GM18505 (cell line): Measurements from ENCODE around the gene ARHGAP24.
"Not testable (repeated sequence)": the region's sequence is repeated elsewhere in the genome, so short reads cannot be mapped to it uniquely, and the experiment has no call there.

Experiments used
- ATAC-seq: cut with Tn5 transposase; IDR thresholded peaks from one replicate; pipeline ENCODE4 v1.9.1; 2021; ENCODE audit not compliant: unreplicated experiment
- POLR2A ChIP-seq: IDR thresholded peaks from 4 replicates; pipeline ENCODE4 v1.6.1; 2011; ENCODE audit warnings: borderline replicate concordance; ENCODE audit not compliant: insufficient read depth, insufficient read length; ENCODE audit errors: extremely low read depth

ARHGAP24 gene

GRCh38 chr4:85803856-85804255 lies 328.9 kb downstream of the ARHGAP24 start:
- TF ChIP-seq POLR2A: no peak
- no peak for ATAC-seq

- no peak for ATAC-seq
- no peak for TF ChIP-seq POLR2A
These were observed 330.9 kb downstream of the ARHGAP24 start for GRCh38 chr4:85805891-85806290.

- TF ChIP-seq POLR2A: no peak
- ATAC-seq: no peak
These were observed 331.4 kb downstream of the ARHGAP24 start for GRCh38 chr4:85806334-85806733.

- no peak for TF ChIP-seq POLR2A
- no peak for ATAC-seq
These were observed 332.4 kb downstream of the ARHGAP24 start for GRCh38 chr4:85807247-85807950.

DNA sequence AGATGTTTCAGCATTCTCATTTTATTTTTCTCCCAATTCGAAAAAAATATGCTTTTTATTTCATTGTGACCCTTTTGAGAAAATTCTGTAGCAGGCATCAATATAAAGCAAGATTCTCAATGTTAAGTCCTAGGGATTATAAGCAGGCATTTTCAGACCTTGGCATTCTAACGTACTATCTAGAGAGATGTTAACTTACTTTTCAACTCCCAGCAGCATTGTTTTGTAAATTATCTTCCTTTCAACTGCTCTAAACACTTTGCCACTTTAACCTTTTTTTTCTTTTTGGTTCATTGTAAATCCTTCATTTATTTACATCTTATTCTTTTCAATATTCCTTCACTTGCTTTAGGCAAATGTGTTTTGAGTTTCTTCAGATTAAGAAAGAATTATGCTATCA lies 333.2 kb downstream of the ARHGAP24 start:
- no peak for TF ChIP-seq POLR2A
- no peak for ATAC-seq

GRCh38 chr4:85808864-85809263 lies 333.9 kb downstream of the ARHGAP24 start:
- ATAC-seq: no peak
- no peak for TF ChIP-seq POLR2A

DNA sequence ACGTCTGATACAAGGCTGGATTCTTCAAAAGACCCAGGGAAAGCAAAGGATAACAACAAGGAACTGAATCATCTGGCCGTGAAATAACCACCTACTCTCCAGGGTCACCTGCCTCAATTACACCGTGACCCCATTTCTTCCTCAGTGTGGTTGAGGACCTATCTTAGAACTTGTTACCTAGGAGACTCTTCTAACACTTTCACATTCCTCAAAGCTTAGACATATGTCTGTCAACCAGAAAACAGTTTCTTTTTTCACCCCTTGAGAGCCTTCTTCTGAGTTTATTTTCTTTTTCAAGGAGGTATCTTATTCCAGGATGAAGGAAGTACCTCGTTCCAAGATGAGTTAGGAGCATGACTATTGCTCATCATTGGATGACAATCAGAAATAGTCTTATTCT lies 337.8 kb downstream of the ARHGAP24 start:
- no peak for TF ChIP-seq POLR2A
- ATAC-seq: no peak

- TF ChIP-seq POLR2A: no peak
- ATAC-seq: no peak
These were observed 341.0 kb downstream of the ARHGAP24 start for GRCh38 chr4:85815796-85816459.

DNA sequence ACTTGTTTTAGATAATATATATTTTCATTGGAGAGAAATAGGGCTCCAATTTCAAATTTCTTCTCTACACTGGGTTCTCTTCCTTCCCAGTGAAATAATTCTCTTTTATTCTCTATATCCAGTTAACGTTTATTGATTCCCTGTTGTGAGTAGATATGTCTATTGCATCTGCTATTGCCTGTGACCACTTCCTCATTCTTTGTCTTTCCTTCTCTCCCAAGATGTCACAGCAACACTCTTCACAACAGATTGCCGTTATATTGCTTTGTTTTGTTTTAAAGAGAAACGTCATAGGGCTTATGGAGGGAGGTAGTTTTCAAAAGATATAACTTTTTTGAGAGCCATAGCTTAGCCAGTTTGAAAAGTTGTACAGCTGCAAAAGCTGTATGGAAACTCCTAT lies 343.8 kb downstream of the ARHGAP24 start:
- ATAC-seq: no peak
- TF ChIP-seq POLR2A: no peak

DNA sequence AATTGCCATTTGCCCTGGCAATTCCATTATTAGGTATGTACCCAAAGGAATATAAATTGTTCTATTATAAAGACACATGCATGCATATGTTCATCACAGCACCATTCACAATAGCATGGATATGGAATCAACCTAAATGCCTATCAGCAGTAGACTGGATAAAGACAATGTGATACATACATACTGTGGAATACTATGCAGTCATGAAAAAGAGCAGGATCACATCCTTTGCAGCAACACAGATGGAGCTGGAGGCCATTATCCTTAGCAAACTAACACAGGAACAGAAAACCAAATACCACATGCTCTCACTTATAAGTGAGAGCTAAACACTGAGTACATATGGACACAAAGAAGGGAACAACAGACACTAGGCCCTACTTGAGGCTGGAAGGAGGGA lies 345.2 kb downstream of the ARHGAP24 start:
- ATAC-seq: not testable (repeated sequence)

GRCh38 chr4:85821688-85822455 lies 346.9 kb downstream of the ARHGAP24 start:
- no peak for ATAC-seq
- no peak for TF ChIP-seq POLR2A

DNA sequence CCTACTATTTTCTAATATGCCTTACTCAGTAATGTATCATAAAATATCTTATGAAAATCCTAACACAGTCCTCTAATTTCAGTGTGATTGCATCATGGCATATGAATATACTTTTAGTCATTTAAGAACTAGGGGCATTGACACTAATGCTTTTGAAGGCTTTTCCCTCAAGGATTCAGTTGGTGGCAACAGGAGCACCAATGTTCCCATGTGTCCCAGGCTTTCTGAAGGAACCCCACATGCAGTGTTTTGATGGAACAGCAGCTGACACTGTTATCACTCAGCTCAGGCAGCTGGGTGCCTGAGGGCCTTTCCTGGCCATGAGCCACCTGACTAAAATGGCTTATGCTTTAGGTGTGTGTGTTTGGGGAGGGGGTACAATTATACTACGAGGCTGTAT lies 348.3 kb downstream of the ARHGAP24 start:
- no peak for ATAC-seq

DNA sequence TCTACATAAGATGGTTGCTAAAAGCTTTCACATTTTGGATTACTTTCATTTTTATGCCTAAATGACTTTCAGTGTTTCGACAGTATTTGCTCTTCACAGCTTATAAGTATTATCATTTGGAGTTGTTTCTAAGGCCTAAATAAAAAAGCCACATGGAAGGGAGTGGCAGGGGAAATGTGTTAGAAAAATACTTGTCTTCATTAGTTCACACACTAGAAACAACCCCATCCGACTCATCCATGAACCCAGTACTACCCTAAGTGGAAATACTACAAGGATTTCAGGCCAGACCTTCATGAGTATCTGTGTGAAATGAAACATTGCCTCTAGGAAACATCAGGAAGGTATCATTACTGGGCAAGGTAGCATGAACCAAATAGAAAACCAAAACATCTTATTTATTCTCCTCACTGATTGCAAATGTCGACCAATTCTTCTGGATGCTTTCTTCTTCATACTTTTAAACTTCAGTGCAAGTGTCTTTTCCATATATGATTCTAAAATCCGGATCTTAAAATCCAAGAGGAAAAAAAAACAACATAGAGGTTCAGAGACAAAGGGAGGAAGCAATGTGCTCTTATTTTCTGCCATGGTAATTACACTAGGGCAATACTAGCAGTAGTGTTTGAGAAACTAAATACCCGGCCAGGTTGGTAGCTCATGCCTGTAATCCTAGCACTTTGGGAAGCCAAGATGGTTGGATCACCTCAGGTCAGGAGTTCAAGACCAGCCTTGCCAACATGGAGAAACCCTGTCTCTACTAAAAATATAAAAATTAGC lies 349.4 kb downstream of the ARHGAP24 start:
- TF ChIP-seq POLR2A: no peak
- no peak for ATAC-seq

More for the DNA sequence above, 348.3 kb downstream of the ARHGAP24 start:
- no peak for TF ChIP-seq POLR2A
